WI38 (cell line): ENCODE results near the gene ZNF618.

ENCODE experiments used
- H3K4me3 ChIP-seq: 2 replicates; pipeline ENCODE4 v1.5.1; 2011; ENCODE audit warnings: low read depth, mild to moderate bottlenecking, control low read depth, low read length
- CTCF ChIP-seq: IDR thresholded peaks from 2 replicates; pipeline ENCODE4 v1.5.1; 2012; ENCODE audit warnings: low read depth, mild to moderate bottlenecking, control low read depth, low read length

The ZNF618 gene

GRCh38 chr9:113990975-113991471, 114.9 kb downstream of the ZNF618 start:
- TF ChIP-seq CTCF: no peak
- no peak overlapping the region for H3K4me3 ChIP-seq

DNA sequence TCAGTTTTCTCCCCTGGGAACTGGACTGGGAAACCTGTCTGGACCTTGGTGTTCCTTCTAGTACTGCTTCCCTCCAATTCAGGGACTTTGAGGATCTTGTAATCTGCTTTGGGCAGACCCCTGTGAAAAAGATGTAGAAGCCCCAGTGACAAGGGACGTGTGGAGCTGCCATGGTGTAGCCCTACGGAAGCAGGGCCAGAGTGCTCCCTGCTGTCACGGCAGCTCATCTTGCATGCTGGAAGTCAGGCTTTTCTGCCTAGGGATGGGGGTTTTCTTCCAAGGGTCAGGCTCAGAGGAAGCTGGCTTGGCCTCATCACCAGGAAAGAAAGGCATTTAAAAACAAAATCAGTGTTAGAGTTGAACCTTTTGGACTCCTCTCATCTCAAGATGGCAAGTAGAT, 115.6 kb downstream of the ZNF618 start:
- no peak for TF ChIP-seq CTCF
- H3K4me3 ChIP-seq: no peak overlapping the region

DNA sequence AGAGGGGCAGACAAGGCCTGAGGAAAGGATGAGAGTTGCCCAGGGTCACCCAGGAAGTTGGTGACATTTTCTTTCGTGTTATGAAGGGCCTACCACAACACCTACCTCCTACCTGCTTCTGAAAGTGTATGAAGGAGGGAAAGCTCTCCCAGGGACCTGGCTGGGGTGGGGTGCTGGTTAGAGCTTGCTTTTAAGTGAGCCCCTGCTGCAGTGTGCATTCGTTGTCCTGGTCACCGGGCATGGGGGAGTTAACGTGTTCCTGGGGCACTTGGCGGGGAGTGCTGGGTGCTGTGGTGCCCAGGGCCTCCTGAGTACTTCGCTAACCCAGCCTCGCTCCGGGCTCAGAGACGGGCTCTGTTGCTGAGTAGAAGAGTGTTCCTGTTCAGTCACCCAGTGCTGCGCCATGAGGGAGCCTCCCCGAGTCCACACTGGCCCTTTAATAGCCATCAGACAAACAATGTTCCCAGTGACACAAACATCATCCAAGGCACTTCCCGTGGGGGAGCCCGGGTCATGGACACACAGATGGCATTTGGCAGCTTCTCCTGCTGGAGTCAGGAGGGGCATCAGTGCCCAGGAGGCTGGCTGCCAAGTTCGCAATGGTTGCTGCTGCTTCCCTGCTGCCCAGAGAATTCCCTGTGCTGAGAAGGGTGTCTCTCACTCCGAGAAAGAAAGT, 116.3 kb downstream of the ZNF618 start:
- H3K4me3 ChIP-seq: no peak overlapping the region
- no peak for TF ChIP-seq CTCF

GRCh38 chr9:113992994-113993393, 116.9 kb downstream of the ZNF618 start:
- H3K4me3 ChIP-seq: no peak overlapping the region
- TF ChIP-seq CTCF: no peak

DNA sequence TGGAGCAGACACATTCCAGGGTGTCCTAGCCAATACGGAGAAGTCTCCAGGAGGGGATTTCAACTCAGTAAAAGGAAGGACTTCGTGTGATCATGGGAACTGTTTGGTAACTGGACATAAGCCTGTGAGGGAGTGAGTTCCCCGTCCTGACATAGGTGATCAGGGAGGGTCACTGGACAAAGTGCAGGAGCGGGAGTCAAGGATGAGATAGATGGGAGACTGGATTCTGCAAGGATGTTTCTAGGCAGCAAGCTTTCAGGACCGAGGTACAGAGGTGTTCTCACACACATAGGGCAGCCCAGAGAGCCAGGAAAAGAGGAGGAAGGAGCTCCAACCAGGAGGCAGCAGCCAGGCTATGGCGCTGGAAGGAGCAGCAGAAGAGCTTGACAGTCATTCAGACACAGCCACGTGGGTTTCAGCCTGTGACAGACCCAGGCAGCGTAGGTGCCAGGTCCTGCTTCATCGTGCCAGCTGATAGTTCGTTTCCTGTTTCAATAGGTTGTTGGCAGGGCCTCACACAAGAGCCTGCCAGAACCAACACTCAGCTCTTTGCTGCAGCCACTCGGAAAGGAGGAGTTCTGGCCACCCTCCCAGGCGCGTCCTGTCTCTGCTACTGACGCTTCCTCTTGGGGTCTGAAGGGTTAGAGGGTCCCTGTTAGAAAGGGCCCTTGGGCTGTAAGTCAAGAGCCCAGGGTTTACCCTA, 117.9 kb downstream of the ZNF618 start:
- no peak for TF ChIP-seq CTCF
- H3K4me3 ChIP-seq: no peak overlapping the region

GRCh38 chr9:113995401-113995800, 119.3 kb downstream of the ZNF618 start:
- no peak overlapping the region for H3K4me3 ChIP-seq
- no peak for TF ChIP-seq CTCF

GRCh38 chr9:113995963-113996362, 119.9 kb downstream of the ZNF618 start:
- H3K4me3 ChIP-seq: no peak overlapping the region
- TF ChIP-seq CTCF: no peak
